ENCODE results near the gene AGBL4. TPM values are rescaled to one million over a fixed set of nuclear protein-coding genes. Genes with fewer than 3 reads are reported as not detected.
"Not testable (repeated sequence)": the region's sequence is repeated elsewhere in the genome, so short reads cannot be mapped to it uniquely, and the experiment has no call there.

Gene AGBL4
- total RNA-seq, 1 donor from 2014 or later, result not detected

GRCh38 chr1:49026230-49026811, 997.4 kb downstream of the AGBL4 start:
- DNase-seq, result no peak

GRCh38 chr1:49016030-49016977, 1007.5 kb downstream of the AGBL4 start:
- DNase-seq, result no peak

GRCh38 chr1:49013079-49013478, 1010.7 kb downstream of the AGBL4 start:
- DNase-seq, result no peak

GRCh38 chr1:49002981-49003380, 1020.8 kb downstream of the AGBL4 start:
- not testable (repeated sequence) for DNase-seq

GRCh38 chr1:48999321-48999720, 1024.4 kb downstream of the AGBL4 start:
- DNase-seq, result no peak

GRCh38 chr1:48996311-48996710, 1027.4 kb downstream of the AGBL4 start:
- no peak for DNase-seq

- DNase-seq, result no peak
These were observed 1035.0 kb downstream of the AGBL4 start for GRCh38 chr1:48988633-48989197.

GRCh38 chr1:48979940-48980339, 1043.8 kb downstream of the AGBL4 start:
- no peak for DNase-seq

GRCh38 chr1:48978413-48978812, 1045.3 kb downstream of the AGBL4 start:
- DNase-seq, result no peak

- no peak for DNase-seq
These were observed 1046.5 kb downstream of the AGBL4 start for GRCh38 chr1:48977273-48977672.

- no peak for DNase-seq
These were observed 1053.8 kb downstream of the AGBL4 start for GRCh38 chr1:48969971-48970370.

- DNase-seq, result no peak
These were observed 1056.4 kb downstream of the AGBL4 start for GRCh38 chr1:48967318-48967717.

- DNase-seq, result no peak
These were observed 1057.2 kb downstream of the AGBL4 start for GRCh38 chr1:48966583-48966982.

GRCh38 chr1:48960320-48960719, 1063.4 kb downstream of the AGBL4 start:
- peak; percentile 52 for DNase-seq

- no peak for DNase-seq
These were observed 1068.0 kb downstream of the AGBL4 start for GRCh38 chr1:48955774-48956173.

- no peak for DNase-seq
These were observed 1070.1 kb downstream of the AGBL4 start for GRCh38 chr1:48953617-48954016.

GRCh38 chr1:48948562-48948961, 1075.2 kb downstream of the AGBL4 start:
- DNase-seq, result no peak

- DNase-seq, result peak; percentile 18
These were observed 1075.8 kb downstream of the AGBL4 start for GRCh38 chr1:48947761-48948537.

- no peak for DNase-seq
These were observed 1077.7 kb downstream of the AGBL4 start for GRCh38 chr1:48946070-48946469.

- DNase-seq, result no peak
These were observed 1078.9 kb downstream of the AGBL4 start for GRCh38 chr1:48944811-48945210.

GRCh38 chr1:48943826-48944225, 1079.9 kb downstream of the AGBL4 start:
- DNase-seq, result no peak

GRCh38 chr1:48943393-48943792, 1080.4 kb downstream of the AGBL4 start:
- no peak for DNase-seq

All from tongue (tissue), 2 donors.